ENCODE measurements around the gene NATD1.

Gene NATD1

GRCh38 chr17:21189361-21189760, 63.8 kb downstream of the NATD1 start:
- no peak for DNase-seq

Measured in NCI-H146 (cell line).